ENCODE measurements around the gene CPLX3.

CPLX3 gene

GRCh38 chr15:74857082-74857655, 30.7 kb downstream of the CPLX3 start:
- TF ChIP-seq CTCF (IDR thresholded peaks at IDR 0.05; ENCODE audit: control insufficient read depth, insufficient read depth, low read depth, low read length, missing control alignments) = no peak
- H3K4me3 ChIP-seq (ENCODE audit: control insufficient read depth, low read depth, low read length) = no peak overlapping the region
- no peak for DNase-seq (ENCODE audit: low read depth)

- TF ChIP-seq CTCF (IDR thresholded peaks at IDR 0.05; ENCODE audit: control insufficient read depth, insufficient read depth, low read depth, low read length, missing control alignments) = no peak
- H3K4me3 ChIP-seq (ENCODE audit: control insufficient read depth, low read depth, low read length) = no peak overlapping the region
- DNase-seq (ENCODE audit: low read depth) = no peak
Measured at GRCh38 chr15:74857671-74858368, 31.4 kb downstream of the CPLX3 start.

- no peak for TF ChIP-seq CTCF (IDR thresholded peaks at IDR 0.05; ENCODE audit: control insufficient read depth, insufficient read depth, low read depth, low read length, missing control alignments)
- no peak for DNase-seq (ENCODE audit: low read depth)
- H3K4me3 ChIP-seq (ENCODE audit: control insufficient read depth, low read depth, low read length) = no peak overlapping the region
Measured at GRCh38 chr15:74858369-74858740, 31.9 kb downstream of the CPLX3 start.

DNA sequence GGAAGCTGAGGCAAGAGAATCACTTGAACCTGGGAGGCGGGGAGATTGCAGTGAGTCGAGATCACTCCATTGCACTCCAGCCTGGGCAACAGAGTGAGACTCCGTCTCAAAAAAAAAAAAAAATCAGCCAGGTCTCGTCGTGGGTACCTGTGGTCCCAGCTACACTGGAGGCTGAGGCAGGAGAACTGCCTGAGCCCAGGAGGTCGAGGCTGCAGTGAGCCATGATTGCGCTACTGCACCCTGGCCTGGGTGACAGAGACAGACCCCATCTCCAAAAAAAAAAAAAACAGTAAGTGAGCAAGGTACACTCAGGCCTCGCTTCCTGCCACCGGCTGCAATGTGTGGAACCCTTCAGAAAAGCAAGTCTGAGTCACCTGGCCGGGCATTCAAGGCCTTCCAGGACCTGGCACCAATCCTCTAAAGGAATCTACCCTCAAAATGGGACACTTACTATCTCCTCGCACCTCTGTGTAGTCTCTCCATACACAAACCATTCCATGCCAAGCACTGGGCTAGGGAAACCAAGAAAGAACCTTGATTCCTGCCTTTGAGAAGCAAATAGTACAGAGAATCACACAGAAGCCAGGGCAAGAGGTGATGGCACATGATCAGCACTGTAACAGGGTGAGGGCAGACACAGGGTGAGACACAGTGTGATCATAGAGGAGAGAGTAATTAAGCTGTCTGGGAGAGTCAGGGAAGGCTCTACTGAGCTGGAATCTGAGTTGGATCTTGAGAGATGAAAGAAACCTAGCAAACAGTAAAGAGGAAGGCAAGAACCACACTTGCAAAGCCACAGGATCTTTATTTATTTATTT, 37.0 kb downstream of the CPLX3 start:
- H3K4me3 ChIP-seq (ENCODE audit: control insufficient read depth, low read depth, low read length) = no peak overlapping the region
- no peak for DNase-seq (ENCODE audit: low read depth)
- TF ChIP-seq CTCF (IDR thresholded peaks at IDR 0.05; ENCODE audit: control insufficient read depth, insufficient read depth, low read depth, low read length, missing control alignments) = no peak

- TF ChIP-seq CTCF (IDR thresholded peaks at IDR 0.05; ENCODE audit: control insufficient read depth, insufficient read depth, low read depth, low read length, missing control alignments) = no peak
- DNase-seq (ENCODE audit: low read depth) = no peak
- no peak overlapping the region for H3K4me3 ChIP-seq (ENCODE audit: control insufficient read depth, low read depth, low read length)
Measured at GRCh38 chr15:74864296-74864695, 37.9 kb downstream of the CPLX3 start.

DNA sequence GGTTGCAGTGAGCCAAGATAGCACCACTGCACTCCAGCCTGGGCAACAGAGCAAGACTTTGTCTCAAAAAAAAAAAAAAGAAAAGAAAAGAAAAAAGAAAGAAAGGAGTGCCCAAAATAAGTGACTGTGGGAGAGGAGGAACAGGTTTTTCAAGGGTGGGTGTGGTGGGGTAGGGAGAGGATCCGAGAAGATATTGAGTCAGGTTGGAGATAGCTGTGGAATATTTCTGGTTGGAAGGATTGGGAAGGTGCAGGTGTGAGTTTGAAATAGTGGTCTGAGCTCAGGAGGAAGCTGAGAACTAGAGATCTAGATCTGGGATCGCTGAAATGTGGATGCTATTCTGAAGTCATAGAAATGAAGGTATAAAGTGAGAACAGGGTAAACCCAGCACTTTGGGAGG, 38.9 kb downstream of the CPLX3 start:
- DNase-seq (ENCODE audit: low read depth) = no peak
- H3K4me3 ChIP-seq (ENCODE audit: control insufficient read depth, low read depth, low read length) = no peak overlapping the region
- no peak for TF ChIP-seq CTCF (IDR thresholded peaks at IDR 0.05; ENCODE audit: control insufficient read depth, insufficient read depth, low read depth, low read length, missing control alignments)

All from AG09309 (cell line).